BE2C (cell line): ENCODE data around the gene SDHD.

Experiments used
- DNase-seq: peaks from one replicate; pipeline ENCODE4 v3.0.0-alpha.2; 2020
- H3K27me3 ChIP-seq: fragments of 250-450 bp; sonication (Bioruptor Pico); 2 replicates; pipeline ENCODE4 v1.5.1; 2020; ENCODE audit warnings: mild to moderate bottlenecking
- H3K36me3 ChIP-seq: fragments of 250-450 bp; sonication (Bioruptor Pico); 2 replicates; pipeline ENCODE4 v1.5.1; 2020; ENCODE audit warnings: mild to moderate bottlenecking
- H3K4me1 ChIP-seq: fragments of 250-450 bp; sonication (Bioruptor Pico); 2 replicates; pipeline ENCODE4 v1.5.1; 2020
- H3K4me3 ChIP-seq: 2 replicates; pipeline ENCODE4 v1.5.1; 2011; ENCODE audit warnings: low read depth, low read length
- H3K9me3 ChIP-seq: fragments of 250-450 bp; sonication (Bioruptor Pico); 2 replicates; pipeline ENCODE4 v1.5.1; 2020
- TF ChIP-seq, protein P1 (sequence below): IDR thresholded peaks from 2 replicates; pipeline ENCODE4 v1.5.1; 2012; ENCODE audit warnings: mild to moderate bottlenecking, low read depth, low read length

The SDHD gene

DNA sequence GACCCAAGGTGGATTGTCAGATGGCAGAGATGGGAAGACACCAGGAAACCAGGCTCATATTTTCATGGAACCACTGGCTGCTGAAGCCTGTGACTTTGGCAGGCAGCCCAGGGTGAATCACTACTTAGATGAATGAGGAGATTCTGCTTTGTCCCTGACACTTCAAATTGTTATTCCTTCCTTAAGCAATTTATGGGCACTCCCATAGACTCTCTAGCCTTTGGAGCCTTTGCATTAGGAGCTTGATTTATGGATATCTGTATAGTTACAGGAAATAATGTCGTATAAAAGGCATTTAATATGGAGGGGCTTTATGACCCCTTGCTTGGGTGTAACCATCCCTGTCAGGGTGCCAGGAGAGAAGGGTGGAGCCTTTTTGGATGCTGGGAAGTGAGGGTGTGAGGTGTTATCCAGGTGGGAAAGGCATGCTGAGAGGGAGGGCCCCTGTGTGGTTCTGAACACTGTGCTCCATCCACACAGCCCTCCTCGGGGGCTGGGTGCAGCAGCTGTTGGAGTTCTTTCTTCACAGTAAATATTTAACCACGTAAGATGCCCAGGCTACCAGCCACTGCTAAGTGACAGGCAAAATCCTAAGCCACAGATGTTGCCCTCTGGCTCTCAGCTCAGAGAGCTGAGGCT lies 41.9 kb downstream of the SDHD start:
- no peaks in the 10 kb centered on the region for H3K36me3 ChIP-seq
- no peak overlapping the region for H3K4me3 ChIP-seq
- TF ChIP-seq, protein P1, sequence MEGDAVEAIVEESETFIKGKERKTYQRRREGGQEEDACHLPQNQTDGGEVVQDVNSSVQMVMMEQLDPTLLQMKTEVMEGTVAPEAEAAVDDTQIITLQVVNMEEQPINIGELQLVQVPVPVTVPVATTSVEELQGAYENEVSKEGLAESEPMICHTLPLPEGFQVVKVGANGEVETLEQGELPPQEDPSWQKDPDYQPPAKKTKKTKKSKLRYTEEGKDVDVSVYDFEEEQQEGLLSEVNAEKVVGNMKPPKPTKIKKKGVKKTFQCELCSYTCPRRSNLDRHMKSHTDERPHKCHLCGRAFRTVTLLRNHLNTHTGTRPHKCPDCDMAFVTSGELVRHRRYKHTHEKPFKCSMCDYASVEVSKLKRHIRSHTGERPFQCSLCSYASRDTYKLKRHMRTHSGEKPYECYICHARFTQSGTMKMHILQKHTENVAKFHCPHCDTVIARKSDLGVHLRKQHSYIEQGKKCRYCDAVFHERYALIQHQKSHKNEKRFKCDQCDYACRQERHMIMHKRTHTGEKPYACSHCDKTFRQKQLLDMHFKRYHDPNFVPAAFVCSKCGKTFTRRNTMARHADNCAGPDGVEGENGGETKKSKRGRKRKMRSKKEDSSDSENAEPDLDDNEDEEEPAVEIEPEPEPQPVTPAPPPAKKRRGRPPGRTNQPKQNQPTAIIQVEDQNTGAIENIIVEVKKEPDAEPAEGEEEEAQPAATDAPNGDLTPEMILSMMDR: no peak
- peak; percentile 64 for DNase-seq
- H3K9me3 ChIP-seq: no peaks in the 10 kb centered on the region
- H3K27me3 ChIP-seq: no peaks in the 10 kb centered on the region
- H3K4me1 ChIP-seq: peaks cover 3% of the 10 kb centered on the region; the same call in 1 of the 2 replicates

DNA sequence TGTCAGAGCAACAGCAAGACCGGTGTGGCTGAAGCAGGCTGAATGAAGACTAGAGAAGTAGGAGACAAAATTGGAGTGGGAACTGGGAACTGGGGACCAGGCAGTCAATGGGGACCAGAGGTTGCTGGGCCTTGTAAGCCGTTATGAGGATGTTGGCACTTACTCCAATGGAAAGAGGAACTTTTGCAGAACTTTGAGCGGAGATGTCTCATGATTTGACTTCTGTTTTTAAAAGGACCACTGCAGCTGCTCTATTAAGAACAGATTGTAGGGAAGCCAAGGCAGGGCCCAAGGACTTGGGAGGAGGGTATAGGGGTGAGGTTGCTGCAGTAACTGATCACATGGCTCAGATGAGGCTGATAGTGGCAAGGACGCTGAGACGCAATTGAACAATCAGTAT lies 43.0 kb downstream of the SDHD start:
- peaks cover 3% of the 10 kb centered on the region; the same call in 1 of the 2 replicates for H3K4me1 ChIP-seq
- H3K36me3 ChIP-seq: no peaks in the 10 kb centered on the region
- no peak for DNase-seq
- TF ChIP-seq, protein P1: no peak
- H3K4me3 ChIP-seq: no peak overlapping the region
- H3K9me3 ChIP-seq: no peaks in the 10 kb centered on the region
- H3K27me3 ChIP-seq: no peaks in the 10 kb centered on the region

DNA sequence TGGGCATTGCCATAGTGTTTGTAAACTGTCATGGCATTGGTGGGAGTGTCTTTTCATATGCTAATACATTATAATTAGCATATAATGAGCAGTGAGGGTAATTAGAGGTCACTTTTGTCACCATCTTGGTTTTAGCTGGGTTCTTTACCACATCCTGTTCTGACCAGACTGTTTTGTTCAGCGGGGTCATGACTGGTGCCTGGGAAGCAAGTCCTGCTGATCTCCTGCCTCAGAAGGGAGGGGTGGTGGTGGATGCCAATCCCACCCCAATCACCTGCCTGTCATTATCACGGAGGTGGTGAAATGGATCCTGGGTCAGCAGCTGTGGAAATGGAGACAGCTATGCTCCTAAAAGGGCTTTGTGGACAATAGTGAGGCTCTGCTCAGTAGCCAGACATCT lies 46.1 kb downstream of the SDHD start:
- Histone ChIP-seq H3K27me3 (no peaks in the 10 kb centered on the region), H3K36me3 (no peaks in the 10 kb centered on the region), H3K9me3 (no peaks in the 10 kb centered on the region), H3K4me3 (no peak overlapping the region), H3K4me1 (peaks cover 3% of the 10 kb centered on the region; the same call in 1 of the 2 replicates)
- TF ChIP-seq, protein P1: no peak
- no peak for DNase-seq

DNA sequence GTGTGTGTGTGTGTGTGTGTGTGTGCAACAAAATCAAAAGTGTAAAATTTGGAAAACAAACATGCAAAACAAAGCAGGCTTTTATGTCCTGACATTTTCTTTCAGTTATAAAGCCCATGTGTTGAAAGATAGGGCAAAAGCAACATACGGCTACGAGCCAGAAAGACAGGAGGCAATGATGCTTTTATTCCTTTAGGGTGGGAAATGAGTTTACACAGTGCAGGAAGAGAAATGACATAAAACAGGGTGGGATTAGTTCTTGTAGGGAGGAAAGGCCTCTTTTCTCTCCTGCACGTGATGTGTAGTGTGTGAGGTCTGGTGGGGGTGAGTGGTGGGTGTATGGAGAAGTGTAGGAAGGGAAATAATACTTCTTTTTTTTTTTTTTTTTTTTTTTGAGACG lies 47.8 kb downstream of the SDHD start:
- DNase-seq: no peak
- Histone ChIP-seq H3K4me1 (no peaks in the 10 kb centered on the region), H3K9me3 (no peaks in the 10 kb centered on the region), H3K4me3 (no peak overlapping the region), H3K36me3 (no peaks in the 10 kb centered on the region), H3K27me3 (no peaks in the 10 kb centered on the region)
- TF ChIP-seq, protein P1: no peak

DNA sequence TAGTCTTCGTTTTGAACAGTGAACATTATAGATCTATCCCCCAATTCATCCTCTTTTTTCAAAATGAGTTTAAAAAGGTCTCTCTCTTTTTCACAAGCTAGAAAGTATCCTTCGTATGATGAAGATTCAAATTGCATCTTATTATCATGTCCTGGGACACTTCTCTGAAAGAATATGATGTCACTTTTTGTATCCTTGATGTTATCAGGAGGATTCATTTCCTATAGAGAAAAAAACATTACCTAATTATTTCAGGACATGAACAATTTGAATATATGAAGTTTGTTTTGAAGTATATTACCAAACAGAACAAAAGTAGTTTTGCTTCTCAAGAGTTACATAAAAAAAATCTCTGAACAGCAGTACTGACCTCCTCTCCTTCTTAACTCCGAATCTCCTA lies 56.9 kb downstream of the SDHD start:
- TF ChIP-seq, protein P1: no peak

More for the DNA sequence above, 56.9 kb downstream of the SDHD start:
- Histone ChIP-seq H3K27me3 (no peaks in the 10 kb centered on the region), H3K9me3 (no peaks in the 10 kb centered on the region), H3K4me1 (no peaks in the 10 kb centered on the region), H3K4me3 (no peak overlapping the region), H3K36me3 (no peaks in the 10 kb centered on the region)
- DNase-seq: no peak
